ENCODE data around the gene KIFC1. TPM values are rescaled to one million over a fixed set of nuclear protein-coding genes. Genes with fewer than 3 reads are reported as not detected.

Gene KIFC1
- total RNA-seq, 1 experiment from 2014 or later: 73.8 TPM

DNA sequence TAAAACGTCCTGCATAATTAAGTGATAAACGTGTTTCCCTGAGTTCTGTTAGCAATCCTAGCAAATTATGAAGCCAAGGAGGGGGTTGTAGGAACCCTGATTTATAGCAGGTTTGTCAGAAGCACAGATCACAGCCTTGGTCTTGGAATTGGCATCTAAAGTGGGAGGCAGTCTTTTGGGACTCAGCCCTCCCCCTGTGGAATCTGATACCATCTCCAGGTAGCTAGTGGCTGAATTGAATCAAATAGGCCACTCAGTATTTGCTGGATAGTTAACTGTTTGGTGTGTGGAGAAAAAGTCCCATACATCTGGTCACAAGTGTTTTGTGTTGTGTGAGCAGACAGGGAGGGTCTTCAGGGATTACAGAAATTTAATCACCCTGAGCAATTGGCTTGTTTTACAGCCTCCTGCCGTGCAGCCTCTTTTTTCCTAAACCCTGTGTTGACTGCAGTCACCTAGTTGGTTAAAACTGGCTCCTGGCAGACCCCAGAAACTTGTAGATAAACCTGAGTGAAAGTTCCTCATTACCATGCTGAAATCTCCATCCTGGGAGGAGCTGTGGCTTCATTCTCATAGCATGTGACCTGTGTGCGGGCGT lies 19.0 kb upstream of the KIFC1 start:
- peak overlapping the region in 1 of 2 experiments; percentile 14; a peak in 2 of 5 replicates for H3K4me3 Mint-ChIP-seq
- Histone ChIP-seq H2BK20ac (ENCODE audit: low read depth, low read length, poor library complexity, severe bottlenecking) (no peak overlapping the region), H3T11ph (ENCODE audit: low read length) (no peak overlapping the region), H3K79me1 (ENCODE audit: insufficient read depth, low read depth, low read length, poor library complexity, severe bottlenecking) (no peaks in the 10 kb centered on the region), H3K56ac (ENCODE audit: insufficient read length, low read depth, low read length) (no peak overlapping the region), H2BK5ac (ENCODE audit: insufficient read length, low read length) (no peak overlapping the region), H2BK12ac (ENCODE audit: insufficient read length, low read depth, low read length) (no peak overlapping the region), H3K18ac (ENCODE audit: insufficient read length, low read depth, low read length) (no peak overlapping the region), H2BK15ac (ENCODE audit: low read depth, low read length) (no peak overlapping the region), H3K4me1 (ENCODE audit: insufficient read depth, low read length) (no peaks in the 10 kb centered on the region; the same call in 1 of the 2 replicates), H3K79me2 (ENCODE audit: insufficient read depth, low read length) (no peaks in the 10 kb centered on the region), H2BK120ac (ENCODE audit: low read depth, low read length, poor library complexity, severe bottlenecking) (no peak overlapping the region), H3K27me3 (ENCODE audit: insufficient read depth, low read length) (no peaks in the 10 kb centered on the region), H3K23ac (ENCODE audit: insufficient read length, low read depth, low read length) (no peak overlapping the region), H3K14ac (ENCODE audit: insufficient read depth, low read length) (no peak overlapping the region), H3K9ac (ENCODE audit: extremely low read depth, insufficient read length, low read length) (no peak overlapping the region), H4K5ac (ENCODE audit: insufficient read length, low read depth, low read length) (no peak overlapping the region), H4K20me1 (ENCODE audit: control insufficient read depth, insufficient read depth, insufficient read length) (no peaks in the 10 kb centered on the region), H3K9me3 (ENCODE audit: control insufficient read depth, low read depth, low read length) (no peaks in the 10 kb centered on the region), H3K23me2 (ENCODE audit: insufficient read length, low read depth, low read length, poor library complexity, severe bottlenecking) (no peaks in the 10 kb centered on the region), H3K4ac (ENCODE audit: low read depth, low read length) (no peak overlapping the region), H4K91ac (ENCODE audit: insufficient read length, low read depth, low read length) (no peak overlapping the region), H2AFZ (ENCODE audit: low read length) (peak overlapping the region; percentile 46), H3K4me2 (ENCODE audit: insufficient read depth, insufficient read length, low read length) (no peak overlapping the region), H3K27ac (ENCODE audit: insufficient read length, low read depth, low read length) (no peak overlapping the region), H4K8ac (replicated peaks; ENCODE audit: insufficient read length, low read depth, low read length) (no peak overlapping the region), H2AK5ac (ENCODE audit: insufficient read length, low read length) (no peak overlapping the region)
- H3K27me3 Mint-ChIP-seq (ENCODE audit: low read depth): no peaks in the 10 kb centered on the region
- no CpG with 5 or more reads among the region's 5 CpGs for WGBS (ENCODE audit: extremely low coverage, insufficient read length, low lambda C conversion rate)
- peaks cover 28 to 37% of the 10 kb centered on the region in 2 experiments for H3K4me1 Mint-ChIP-seq
- no peaks in the 10 kb centered on the region for H3K36me3 Mint-ChIP-seq (ENCODE audit: insufficient read depth in 1 of 3, low read depth in 3 of 3)
- peak overlapping the region; percentile 28 to 81 (median 59); a peak in 5 of 7 replicates for H3K27ac Mint-ChIP-seq
- TF ChIP-seq, protein P1, sequence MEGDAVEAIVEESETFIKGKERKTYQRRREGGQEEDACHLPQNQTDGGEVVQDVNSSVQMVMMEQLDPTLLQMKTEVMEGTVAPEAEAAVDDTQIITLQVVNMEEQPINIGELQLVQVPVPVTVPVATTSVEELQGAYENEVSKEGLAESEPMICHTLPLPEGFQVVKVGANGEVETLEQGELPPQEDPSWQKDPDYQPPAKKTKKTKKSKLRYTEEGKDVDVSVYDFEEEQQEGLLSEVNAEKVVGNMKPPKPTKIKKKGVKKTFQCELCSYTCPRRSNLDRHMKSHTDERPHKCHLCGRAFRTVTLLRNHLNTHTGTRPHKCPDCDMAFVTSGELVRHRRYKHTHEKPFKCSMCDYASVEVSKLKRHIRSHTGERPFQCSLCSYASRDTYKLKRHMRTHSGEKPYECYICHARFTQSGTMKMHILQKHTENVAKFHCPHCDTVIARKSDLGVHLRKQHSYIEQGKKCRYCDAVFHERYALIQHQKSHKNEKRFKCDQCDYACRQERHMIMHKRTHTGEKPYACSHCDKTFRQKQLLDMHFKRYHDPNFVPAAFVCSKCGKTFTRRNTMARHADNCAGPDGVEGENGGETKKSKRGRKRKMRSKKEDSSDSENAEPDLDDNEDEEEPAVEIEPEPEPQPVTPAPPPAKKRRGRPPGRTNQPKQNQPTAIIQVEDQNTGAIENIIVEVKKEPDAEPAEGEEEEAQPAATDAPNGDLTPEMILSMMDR (conservative IDR thresholded peaks at IDR 0.05): no peak
- no peak for DNase-seq
- H3K9me3 Mint-ChIP-seq: no peaks in the 10 kb centered on the region
